HG03439 (cell line): ENCODE measurements around the gene OPCML.

ENCODE experiments used
- ATAC-seq: cut with Tn5 transposase; IDR thresholded peaks from one replicate; pipeline ENCODE4 v1.9.1; 2021; ENCODE audit warnings: mild to moderate bottlenecking, moderate library complexity; ENCODE audit not compliant: unreplicated experiment

OPCML gene

DNA sequence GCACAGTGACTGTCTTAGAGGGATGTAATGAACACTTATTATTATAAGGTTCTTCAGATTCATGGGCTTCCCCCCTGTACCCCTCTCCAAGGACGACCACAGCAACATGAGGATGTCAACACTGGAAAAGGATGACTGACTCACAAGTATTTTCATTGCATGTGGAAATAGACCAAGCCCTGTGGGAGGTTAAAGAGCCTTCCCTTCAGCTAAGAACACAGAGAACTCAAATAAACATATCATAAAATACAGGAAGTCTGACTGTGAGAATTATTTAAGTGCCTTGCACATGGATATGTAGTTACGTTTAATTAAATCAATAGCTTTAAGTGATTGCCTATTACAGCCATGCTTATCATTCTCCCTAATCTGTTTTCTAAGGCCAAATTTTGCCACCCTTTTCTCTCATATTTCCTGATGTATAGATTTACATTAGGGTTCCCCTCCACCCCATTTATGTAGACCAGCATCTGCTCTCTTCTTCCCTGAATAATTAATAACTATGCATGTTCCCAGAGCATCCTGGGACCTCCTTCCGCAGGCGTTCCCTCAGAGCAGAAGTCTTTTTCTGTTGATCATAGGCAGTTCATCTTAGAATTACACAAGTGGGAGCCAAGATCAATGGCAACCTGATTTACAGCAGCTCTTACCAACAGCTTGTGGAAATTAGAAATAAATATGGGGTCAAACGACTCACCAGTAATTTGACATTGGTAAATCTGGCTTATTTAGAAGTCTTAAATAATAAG is 226.9 kb downstream of the OPCML start:
- no peak for ATAC-seq

GRCh38 chr11:133303262-133303661 is 229.0 kb downstream of the OPCML start:
- no peak for ATAC-seq

DNA sequence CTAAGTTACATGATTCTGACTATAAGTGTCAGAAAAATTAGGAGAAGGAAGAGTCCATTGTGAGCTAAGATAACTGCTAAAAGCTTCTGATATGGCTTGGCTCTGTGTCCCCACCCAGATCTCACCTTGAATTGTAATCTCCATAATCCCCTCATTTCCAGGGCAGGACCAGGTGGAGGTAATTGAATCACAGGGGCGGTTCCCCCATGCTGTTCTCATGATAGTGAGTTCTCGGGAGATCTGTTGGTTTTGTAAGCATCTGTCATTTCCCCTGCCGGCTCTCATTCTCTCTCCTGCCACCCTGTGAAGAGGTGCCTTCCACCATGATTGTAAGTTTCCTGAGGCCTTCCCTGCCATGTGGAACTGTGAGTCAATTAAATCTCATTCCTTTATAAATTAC is 230.2 kb downstream of the OPCML start:
- ATAC-seq = no peak

DNA sequence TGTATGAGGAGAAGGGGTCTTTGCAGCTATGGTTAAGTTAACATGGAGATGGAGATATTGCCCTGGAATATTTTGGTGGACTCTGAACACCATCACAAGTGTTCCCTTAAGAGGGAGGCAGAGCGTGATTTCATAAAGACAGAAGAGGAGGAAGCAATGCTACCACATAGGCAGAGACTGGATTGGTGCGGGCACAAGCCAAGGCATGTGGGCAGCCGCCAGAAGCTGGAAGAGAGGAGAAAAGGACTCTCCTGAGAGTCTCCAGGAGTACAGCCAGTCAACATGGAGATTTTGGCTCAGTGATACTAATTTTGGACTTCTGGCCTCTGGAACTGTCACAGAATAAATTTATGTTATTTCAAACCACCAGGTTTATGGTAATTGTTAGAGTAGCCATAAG is 231.6 kb downstream of the OPCML start:
- ATAC-seq = no peak

- no peak for ATAC-seq
These were observed 240.5 kb downstream of the OPCML start for GRCh38 chr11:133291780-133292179.

DNA sequence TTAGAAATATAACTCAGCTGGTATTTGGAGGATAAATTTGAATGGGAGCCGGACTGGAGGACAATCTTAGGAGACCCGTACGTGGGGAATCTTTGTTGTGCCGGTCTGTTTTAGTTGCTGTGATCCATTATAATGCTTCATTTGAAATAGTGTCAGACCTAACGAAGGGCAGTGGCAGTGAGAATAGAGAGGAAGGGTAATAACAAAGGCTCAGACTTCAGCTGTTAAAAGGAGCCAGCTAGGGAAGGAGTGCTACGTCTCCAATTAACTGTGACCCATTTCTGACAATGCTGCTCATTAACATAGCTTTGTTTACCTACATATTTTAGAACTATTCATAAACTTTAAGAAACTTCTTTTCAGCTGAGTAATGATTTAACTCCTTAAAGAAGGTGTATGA is 246.9 kb downstream of the OPCML start:
- ATAC-seq = no peak

DNA sequence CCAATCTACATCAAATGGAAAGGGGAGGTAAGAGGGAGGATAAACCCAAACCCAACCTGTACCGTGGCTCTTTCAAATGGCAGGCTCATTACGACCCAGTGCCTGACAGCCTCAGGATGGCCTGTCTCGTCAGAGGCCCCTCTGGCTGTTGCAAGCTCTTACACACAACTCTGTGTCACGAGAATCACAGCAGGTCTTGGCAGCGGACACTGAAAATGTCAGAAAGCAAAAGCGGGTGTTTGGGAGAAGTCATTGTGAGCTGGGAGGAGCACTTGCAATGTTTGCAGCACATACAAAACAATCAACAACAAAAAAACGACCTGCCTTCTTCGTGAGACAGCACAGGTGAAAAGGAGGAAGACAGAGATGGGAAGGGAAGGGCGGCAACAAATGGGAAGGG is 248.1 kb downstream of the OPCML start:
- no peak for ATAC-seq

DNA sequence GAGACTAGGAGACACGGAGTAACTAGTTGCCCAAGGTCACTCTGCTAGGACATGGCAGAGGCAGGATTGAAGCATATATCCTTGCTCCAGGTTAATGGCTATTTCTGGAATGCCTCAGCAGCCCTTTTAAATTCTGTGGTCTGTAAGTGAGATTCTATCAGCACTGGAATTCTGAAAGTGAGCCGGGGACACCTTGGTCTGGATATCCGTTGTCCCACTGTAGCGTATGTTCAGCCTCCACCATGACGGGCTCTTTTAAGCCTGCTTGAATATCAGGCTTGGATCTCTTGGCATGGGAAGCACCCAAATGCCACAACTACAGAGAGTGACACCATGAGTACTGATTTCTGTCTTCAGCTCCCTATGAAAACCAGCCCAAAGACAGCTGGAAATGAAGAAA is 254.4 kb downstream of the OPCML start:
- no peak for ATAC-seq

GRCh38 chr11:133271871-133272776 is 260.2 kb downstream of the OPCML start:
- ATAC-seq = no peak

- ATAC-seq = no peak
These were observed 261.1 kb downstream of the OPCML start for GRCh38 chr11:133271206-133271605.

DNA sequence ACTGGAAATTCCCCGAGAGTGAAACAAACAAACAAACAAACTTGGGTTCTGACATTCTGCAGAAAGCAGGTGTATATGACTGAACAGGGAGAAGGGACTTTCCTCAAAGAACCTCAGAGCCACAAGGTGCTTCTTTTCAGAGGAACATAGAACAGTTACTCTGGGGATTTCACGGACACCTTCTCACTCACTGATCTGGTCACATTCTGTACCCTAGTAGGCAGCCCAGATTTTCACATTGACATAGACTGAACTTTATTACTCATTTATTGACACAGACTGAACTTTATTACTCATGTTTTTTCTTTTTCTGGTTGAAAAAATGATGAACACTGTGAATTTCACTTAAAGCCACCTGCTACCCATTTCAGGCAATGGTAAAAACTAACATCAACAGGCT is 263.0 kb downstream of the OPCML start:
- peak; percentile 97 for ATAC-seq

DNA sequence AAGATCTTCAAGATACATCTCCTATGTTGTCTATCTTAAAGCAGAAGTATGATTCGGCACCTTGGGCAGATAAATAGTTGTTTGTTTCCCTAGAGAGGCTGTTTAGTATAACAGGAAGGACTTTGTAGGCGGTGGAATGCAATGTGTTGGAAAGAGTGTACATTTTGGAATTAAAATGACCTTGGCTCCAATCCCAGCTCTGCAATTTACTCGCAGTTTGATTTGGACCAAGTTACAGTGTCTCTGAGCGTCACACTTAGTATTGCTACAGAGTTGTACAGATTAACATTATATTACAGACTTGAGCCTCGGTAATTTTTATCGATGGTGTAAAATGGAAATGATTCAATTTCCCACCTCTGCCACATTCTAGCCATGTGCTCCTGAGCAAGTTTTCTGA is 265.3 kb downstream of the OPCML start:
- ATAC-seq = no peak

- ATAC-seq = no peak
These were observed 266.7 kb downstream of the OPCML start for GRCh38 chr11:133265530-133266035.

GRCh38 chr11:133263332-133263731 is 269.0 kb downstream of the OPCML start:
- no peak for ATAC-seq

- ATAC-seq = no peak
These were observed 273.6 kb downstream of the OPCML start for GRCh38 chr11:133258751-133259150.

GRCh38 chr11:133254601-133255000 is 277.7 kb downstream of the OPCML start:
- no peak for ATAC-seq

GRCh38 chr11:133253570-133253969 is 278.7 kb downstream of the OPCML start:
- no peak for ATAC-seq

- ATAC-seq = no peak
These were observed 280.5 kb downstream of the OPCML start for GRCh38 chr11:133251841-133252240.

DNA sequence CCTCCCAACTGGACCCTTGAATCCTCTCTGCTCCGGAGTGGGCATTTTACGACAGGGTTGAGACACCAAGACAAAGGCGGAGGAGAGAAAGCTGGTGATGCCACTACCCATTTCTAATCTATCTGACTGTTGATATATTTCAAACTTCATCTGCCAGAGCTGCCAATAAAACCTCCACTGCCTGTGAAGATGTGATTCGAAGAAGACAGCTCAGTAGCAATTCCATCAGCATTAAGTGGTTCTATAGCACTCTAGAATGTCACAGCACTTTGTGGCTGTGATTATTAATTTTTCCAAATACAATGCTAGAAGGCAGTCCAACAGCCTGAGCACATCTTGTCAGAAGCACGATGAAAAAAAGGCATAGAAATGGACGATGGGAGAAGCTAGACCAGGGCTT is 282.8 kb downstream of the OPCML start:
- ATAC-seq = no peak

GRCh38 chr11:133249065-133249464 is 283.2 kb downstream of the OPCML start:
- no peak for ATAC-seq

GRCh38 chr11:133243832-133244231 is 288.5 kb downstream of the OPCML start:
- no peak for ATAC-seq
